ENCODE measurements around the gene PARP12.

Gene PARP12

GRCh38 chr7:140056431-140057142 lies 6.2 kb downstream of the PARP12 start:
- H3K4me1 ChIP-seq (ENCODE audit: insufficient read depth, low read length, severe bottlenecking): peaks cover 24% of the 10 kb centered on the region

GRCh38 chr7:140055833-140056232 lies 6.9 kb downstream of the PARP12 start:
- H3K9me3 ChIP-seq (ENCODE audit: low read length): no peaks in the 10 kb centered on the region
- no peak overlapping the region for H3K9ac ChIP-seq (ENCODE audit: low read length)
- 0 out of 2 replicates have a peak, but pooled peaks cover 5% of the 10 kb centered on the region for H3K79me2 ChIP-seq (ENCODE audit: insufficient read depth, low read length)
- H4K20me1 ChIP-seq (ENCODE audit: insufficient read depth, low read length): no peaks in the 10 kb centered on the region
- no peaks in the 10 kb centered on the region for H3K27me3 ChIP-seq (ENCODE audit: insufficient read depth, low read length)
- H3K9me2 ChIP-seq (ENCODE audit: low read depth, low read length): no peaks in the 10 kb centered on the region
- no peak overlapping the region for H2AFZ ChIP-seq (ENCODE audit: low read length)
- no peaks in the 10 kb centered on the region; the same call in 1 of the 2 replicates for H3F3A ChIP-seq (ENCODE audit: insufficient read depth, low read length)
- H3K27ac ChIP-seq (ENCODE audit: low read depth, low read length, poor library complexity, severe bottlenecking): no peak overlapping the region
- H3K4me3 ChIP-seq (ENCODE audit: low read depth, low read length, poor library complexity, severe bottlenecking): no peak overlapping the region
- TF ChIP-seq CTCF (IDR thresholded peaks at IDR 0.05; ENCODE audit: low read length) (no peak), EZH2 (IDR thresholded peaks at IDR 0.05; ENCODE audit: borderline replicate concordance, low read length) (no peak)
- no peak overlapping the region for H3K4me2 ChIP-seq (ENCODE audit: low read length)
- peaks cover 55% of the 10 kb centered on the region for H3K36me3 ChIP-seq (ENCODE audit: insufficient read depth, low read length)
- peaks cover 17% of the 10 kb centered on the region for H3K4me1 ChIP-seq (ENCODE audit: insufficient read depth, low read length, severe bottlenecking)

More at GRCh38 chr7:140056431-140057142, 6.2 kb downstream of the PARP12 start:
- Histone ChIP-seq H2AFZ (ENCODE audit: low read length) (no peak overlapping the region), H3K4me2 (ENCODE audit: low read length) (no peak overlapping the region), H3K9me2 (ENCODE audit: low read depth, low read length) (no peaks in the 10 kb centered on the region), H4K20me1 (ENCODE audit: insufficient read depth, low read length) (no peaks in the 10 kb centered on the region), H3K27me3 (ENCODE audit: insufficient read depth, low read length) (no peaks in the 10 kb centered on the region), H3F3A (ENCODE audit: insufficient read depth, low read length) (no peaks in the 10 kb centered on the region; the same call in 1 of the 2 replicates), H3K9me3 (ENCODE audit: low read length) (no peaks in the 10 kb centered on the region), H3K79me2 (ENCODE audit: insufficient read depth, low read length) (peaks cover 12% of the 10 kb centered on the region; the same call in 1 of the 2 replicates), H3K4me3 (ENCODE audit: low read depth, low read length, poor library complexity, severe bottlenecking) (no peak overlapping the region), H3K9ac (ENCODE audit: low read length) (no peak overlapping the region), H3K27ac (ENCODE audit: low read depth, low read length, poor library complexity, severe bottlenecking) (no peak overlapping the region), H3K36me3 (ENCODE audit: insufficient read depth, low read length) (peaks cover 55% of the 10 kb centered on the region)
- TF ChIP-seq CTCF (IDR thresholded peaks at IDR 0.05; ENCODE audit: low read length) (no peak), EZH2 (IDR thresholded peaks at IDR 0.05; ENCODE audit: borderline replicate concordance, low read length) (no peak)

GRCh38 chr7:140054751-140055150 lies 8.0 kb downstream of the PARP12 start:
- H3K9ac ChIP-seq (ENCODE audit: low read length): no peak overlapping the region
- H3K27me3 ChIP-seq (ENCODE audit: insufficient read depth, low read length): no peaks in the 10 kb centered on the region
- H3K27ac ChIP-seq (ENCODE audit: low read depth, low read length, poor library complexity, severe bottlenecking): no peak overlapping the region
- no peaks in the 10 kb centered on the region for H3K9me2 ChIP-seq (ENCODE audit: low read depth, low read length)
- no peaks in the 10 kb centered on the region; the same call in 1 of the 2 replicates for H3F3A ChIP-seq (ENCODE audit: insufficient read depth, low read length)
- no peak for TF ChIP-seq CTCF (IDR thresholded peaks at IDR 0.05; ENCODE audit: low read length)
- TF ChIP-seq EZH2 (IDR thresholded peaks at IDR 0.05; ENCODE audit: borderline replicate concordance, low read length): no peak
- H3K79me2 ChIP-seq (ENCODE audit: insufficient read depth, low read length): 0 out of 2 replicates have a peak, but pooled peaks cover 2% of the 10 kb centered on the region
- H3K4me1 ChIP-seq (ENCODE audit: insufficient read depth, low read length, severe bottlenecking): peaks cover 8% of the 10 kb centered on the region
- no peak overlapping the region for H3K4me3 ChIP-seq (ENCODE audit: low read depth, low read length, poor library complexity, severe bottlenecking)
- H3K9me3 ChIP-seq (ENCODE audit: low read length): no peaks in the 10 kb centered on the region
- H3K4me2 ChIP-seq (ENCODE audit: low read length): no peak overlapping the region
- peaks cover 55% of the 10 kb centered on the region for H3K36me3 ChIP-seq (ENCODE audit: insufficient read depth, low read length)
- no peaks in the 10 kb centered on the region for H4K20me1 ChIP-seq (ENCODE audit: insufficient read depth, low read length)
- H2AFZ ChIP-seq (ENCODE audit: low read length): no peak overlapping the region
